Ureter (tissue), 1 donor: ENCODE results near the gene MYORG. TPM values are rescaled to one million over a fixed set of nuclear protein-coding genes. Genes with fewer than 3 reads are reported as not detected.
"Not testable (repeated sequence)": the region's sequence is repeated elsewhere in the genome, so short reads cannot be mapped to it uniquely, and the experiment has no call there.

Source experiments
- DNase-seq: peaks from one replicate; pipeline ENCODE4 v3.0.0-alpha.2; 2020; ENCODE audit warnings: low spot score
- total RNA-seq: library from RNA; stranded (reverse); gene quantifications from one replicate; pipeline ENCODE4 v1.2.4, GENCODE V29; 2023
- donor health status: DM: yes; HTN: yes; CAD: no.

MYORG gene
- total RNA-seq, 1 donor from 2014 or later, result 8.1 TPM

DNA sequence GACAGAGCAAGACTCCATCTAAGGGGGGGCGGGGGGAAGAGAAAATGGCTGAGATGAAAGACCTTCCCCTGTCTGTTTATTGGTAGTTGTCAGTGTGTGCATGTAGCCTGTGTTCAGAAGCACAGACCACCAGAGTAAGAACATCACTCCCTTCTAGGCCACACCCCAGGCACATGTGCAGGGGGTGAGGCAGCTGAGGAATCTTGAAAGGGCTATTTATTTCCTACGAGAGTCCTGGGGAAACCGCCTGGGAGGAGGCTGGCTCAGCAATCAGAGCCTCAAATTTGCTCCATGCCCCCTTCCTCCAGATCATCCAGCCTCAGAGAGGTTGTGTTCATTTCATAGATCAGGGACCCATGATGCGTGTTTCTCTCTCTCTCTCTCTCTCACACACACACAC, 7.1 kb downstream of the MYORG start:
- no peak for DNase-seq

DNA sequence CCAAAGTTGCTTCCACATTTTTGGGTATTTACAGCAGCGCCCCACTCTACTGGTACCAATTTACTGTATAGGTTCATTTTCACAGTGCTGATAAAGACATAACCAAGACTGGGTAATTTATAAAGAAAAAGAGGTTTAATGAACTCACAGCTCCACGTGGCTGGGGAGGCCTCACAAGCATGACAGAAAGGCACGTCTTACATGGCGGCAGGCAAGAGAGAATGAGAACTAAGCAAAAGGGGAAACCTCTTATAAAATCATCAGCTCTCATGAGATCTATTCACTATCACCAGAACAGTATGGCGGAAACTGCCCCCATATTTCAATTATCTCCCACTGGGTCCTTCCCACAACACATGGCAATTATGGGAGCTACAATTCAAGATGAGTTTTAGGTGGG, 7.9 kb downstream of the MYORG start:
- DNase-seq, result not testable (repeated sequence)

DNA sequence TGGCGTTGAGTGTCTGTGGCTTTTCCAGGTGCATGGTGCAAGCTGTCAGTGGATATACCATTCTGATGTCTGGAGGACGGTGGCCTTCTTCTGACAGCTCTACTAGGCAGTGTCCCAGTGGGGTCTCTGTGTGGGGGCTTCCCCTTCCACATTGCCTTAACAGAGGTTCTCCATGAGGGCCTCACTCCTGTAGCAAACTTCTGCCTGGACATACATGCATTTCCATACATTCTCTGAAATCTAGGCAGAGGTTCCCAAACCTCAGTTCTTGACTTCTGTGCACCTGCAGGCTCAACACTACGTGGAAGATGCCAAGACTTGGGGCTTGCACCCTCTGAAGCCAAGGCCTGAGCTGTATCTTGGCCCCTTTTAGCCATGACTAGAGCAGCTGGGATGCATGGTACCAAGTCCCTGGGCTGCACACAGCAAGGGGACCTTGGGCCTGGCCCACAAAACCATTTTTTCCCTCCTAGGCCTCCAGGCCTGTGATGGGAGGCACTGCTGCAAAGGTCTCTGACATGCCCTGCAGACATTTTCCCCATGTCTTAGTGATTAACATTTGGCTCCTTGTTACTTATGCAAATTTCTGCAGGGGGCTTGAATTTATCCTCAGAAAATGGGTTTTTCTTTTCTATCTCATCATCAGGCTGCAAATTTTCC, 8.8 kb downstream of the MYORG start:
- not testable (repeated sequence) for DNase-seq

GRCh38 chr9:34366365-34366764, 10.3 kb downstream of the MYORG start:
- DNase-seq, result no peak

DNA sequence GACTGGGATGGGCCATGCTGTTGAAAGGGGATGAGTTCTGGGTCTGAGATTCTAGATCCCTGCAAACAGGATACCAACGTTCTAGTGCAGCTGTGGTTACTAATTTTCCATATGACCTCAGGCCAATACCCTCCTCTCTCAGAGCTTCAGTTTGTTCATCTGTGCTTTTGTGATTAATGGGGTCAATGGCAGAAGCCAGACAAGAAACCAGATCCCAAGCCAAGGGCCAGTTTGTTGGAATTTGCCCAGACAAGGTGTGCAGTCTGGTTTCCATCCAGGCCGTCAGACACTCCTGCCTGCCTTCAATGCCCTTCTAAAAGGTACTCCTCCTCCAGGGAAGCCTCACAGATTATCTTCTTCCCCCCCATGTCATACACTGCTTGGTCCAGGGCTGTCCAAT, 11.4 kb downstream of the MYORG start:
- no peak for DNase-seq

- no peak for DNase-seq
Observed at GRCh38 chr9:34363619-34364351, 12.9 kb downstream of the MYORG start.

- no peak for DNase-seq
Observed at GRCh38 chr9:34362614-34363214, 14.0 kb downstream of the MYORG start.

- DNase-seq, result not testable (repeated sequence)
Observed at GRCh38 chr9:34352957-34353356, 23.7 kb downstream of the MYORG start.

- DNase-seq, result not testable (repeated sequence)
Observed at GRCh38 chr9:34352122-34352652, 24.5 kb downstream of the MYORG start.

GRCh38 chr9:34349324-34349723, 27.4 kb downstream of the MYORG start:
- no peak for DNase-seq

DNA sequence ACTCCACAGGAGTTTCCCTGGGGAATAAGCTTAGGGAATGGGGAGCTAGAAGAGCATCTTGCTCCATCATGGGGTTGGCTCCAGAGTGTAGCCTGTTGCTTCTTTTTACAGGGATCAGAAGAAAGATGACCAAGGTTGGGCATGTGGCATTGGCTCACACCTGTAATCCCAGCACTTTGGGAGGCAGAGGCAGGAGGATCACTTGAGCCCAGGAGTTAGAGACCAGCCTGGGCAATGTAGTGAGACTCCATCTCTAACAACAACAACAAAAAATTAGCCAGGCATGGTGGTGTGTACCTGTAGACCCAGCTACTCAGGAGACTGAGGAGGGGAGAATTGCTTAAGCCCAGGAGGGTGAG, 28.9 kb downstream of the MYORG start:
- no peak for DNase-seq

GRCh38 chr9:34346873-34347799, 29.6 kb downstream of the MYORG start:
- DNase-seq, result no peak

DNA sequence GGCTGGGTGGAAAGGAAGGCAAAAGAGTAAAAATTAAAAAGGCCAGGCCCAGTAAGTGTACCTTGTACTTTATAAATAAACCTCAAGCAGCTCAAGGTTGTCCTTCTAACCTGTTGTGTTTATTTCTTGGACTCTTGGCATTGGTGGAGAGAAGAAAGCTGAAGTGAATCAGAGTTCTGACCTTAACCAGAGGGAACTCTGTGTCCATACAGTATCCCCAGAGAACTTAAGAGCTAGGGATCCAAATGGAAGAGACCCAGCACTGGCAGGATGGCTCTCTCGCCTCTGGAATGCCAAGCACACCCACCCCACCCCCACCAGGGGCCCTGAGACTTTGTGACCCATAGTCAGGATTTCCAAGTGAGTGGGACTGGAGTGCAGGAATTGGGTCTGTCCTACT, 33.1 kb downstream of the MYORG start:
- DNase-seq, result no peak

DNA sequence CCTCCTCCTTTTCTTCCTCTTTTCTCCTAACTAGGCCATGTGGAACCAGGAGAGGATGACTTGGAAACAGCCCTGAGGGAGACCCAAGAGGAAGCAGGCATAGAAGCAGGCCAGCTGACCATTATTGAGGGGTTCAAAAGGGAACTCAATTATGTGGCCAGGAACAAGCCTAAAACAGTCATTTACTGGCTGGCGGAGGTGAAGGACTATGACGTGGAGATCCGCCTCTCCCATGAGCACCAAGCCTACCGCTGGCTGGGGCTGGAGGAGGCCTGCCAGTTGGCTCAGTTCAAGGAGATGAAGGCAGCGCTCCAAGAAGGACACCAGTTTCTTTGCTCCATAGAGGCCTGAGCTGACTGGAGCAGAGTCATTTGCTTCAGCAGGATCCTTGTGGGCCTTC, 33.6 kb downstream of the MYORG start:
- peak; percentile 61 for DNase-seq

- DNase-seq, result no peak
Observed at GRCh38 chr9:34341659-34342295, 34.9 kb downstream of the MYORG start.

DNA sequence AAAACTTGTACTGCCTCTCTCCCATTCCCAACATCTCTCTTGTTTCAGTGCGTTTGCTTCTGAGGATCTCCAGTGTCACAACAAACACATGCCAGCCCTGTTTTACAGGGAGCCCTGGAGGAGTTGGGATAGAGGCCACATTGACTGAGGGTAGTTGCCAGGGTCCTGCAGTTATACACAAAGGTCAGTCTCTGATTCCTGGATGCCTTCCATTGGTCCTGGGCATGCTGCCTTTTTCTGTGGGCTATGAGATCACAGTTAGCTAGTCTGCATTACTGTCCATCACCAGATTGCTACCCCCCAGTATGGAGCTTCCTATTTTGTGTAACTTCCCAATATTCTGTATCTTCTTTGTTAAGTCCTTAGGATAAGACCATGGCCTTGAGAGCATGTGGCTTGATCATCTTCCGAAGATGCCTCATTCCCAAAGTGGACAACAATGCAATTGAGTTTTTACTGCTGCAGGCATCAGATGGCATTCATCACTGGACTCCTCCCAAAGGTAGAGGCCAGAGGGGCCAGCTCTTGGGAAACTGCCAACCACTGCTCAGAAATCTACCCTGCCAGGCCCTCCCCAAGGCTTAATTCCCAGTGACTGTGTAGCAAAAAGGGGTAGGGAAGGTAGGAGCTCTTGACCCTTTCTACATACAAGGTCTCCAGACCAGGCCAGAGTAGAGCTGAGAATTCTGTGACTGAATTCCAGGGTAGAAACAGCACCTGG, 37.9 kb downstream of the MYORG start:
- DNase-seq, result no peak

GRCh38 chr9:34338079-34338478, 38.6 kb downstream of the MYORG start:
- not testable (repeated sequence) for DNase-seq

- DNase-seq, result no peak
Observed at GRCh38 chr9:34337403-34337802, 39.3 kb downstream of the MYORG start.

GRCh38 chr9:34335376-34335775, 41.3 kb downstream of the MYORG start:
- no peak for DNase-seq

DNA sequence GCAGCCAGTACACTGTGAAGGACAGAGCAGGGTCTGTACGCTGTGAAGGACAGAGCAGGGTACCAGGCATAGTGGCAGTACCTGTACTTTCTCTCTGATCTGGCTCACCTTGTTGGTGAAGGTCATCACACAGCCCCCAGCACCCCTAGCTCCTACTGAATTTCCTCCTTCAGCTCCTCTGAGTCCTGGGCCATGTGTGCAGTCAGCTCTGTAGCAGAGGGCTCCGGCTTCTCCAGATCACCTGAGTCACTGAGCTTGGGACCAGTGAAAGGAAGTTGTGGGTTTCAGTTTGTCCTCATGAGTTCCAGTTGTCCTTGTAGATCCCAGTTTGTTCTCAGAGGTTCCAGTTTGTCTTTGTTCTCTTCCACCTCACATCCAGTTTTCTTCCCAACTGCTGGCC, 41.8 kb downstream of the MYORG start:
- DNase-seq, result no peak
